HepG2 (cell line): Measurements from ENCODE around the gene LRRC73. TPM values are rescaled to one million over a fixed set of nuclear protein-coding genes. Genes with fewer than 3 reads are reported as not detected.
A peak's percentile ranks its signal among the peaks of the same experiment; 100 is the strongest.

ENCODE experiments used
- BHLHE40 ChIP-seq: IDR thresholded peaks from 2 replicates; pipeline ENCODE4 v1.6.1; 2011; ENCODE audit warnings: low read length, improper control_type of control experiment
- ETV6 ChIP-seq: sonication (generic); formaldehyde crosslinking; conservative IDR thresholded peaks from 2 replicates; pipeline ENCODE4 v1.4.0; 2020; ENCODE audit warnings: missing genetic modification reagents
- HES4 ChIP-seq: sonication (generic); formaldehyde crosslinking; IDR thresholded peaks from 2 replicates; pipeline ENCODE4 v1.9.0; 2021; ENCODE audit warnings: mild to moderate bottlenecking, missing genetic modification reagents, borderline replicate concordance
- KIAA2018 ChIP-seq: sonication (generic); formaldehyde crosslinking; IDR thresholded peaks from 2 replicates; pipeline ENCODE4 v1.5.0; 2020; ENCODE audit warnings: mild to moderate bottlenecking, missing genetic modification reagents, borderline replicate concordance
- NCOA1 ChIP-seq: sonication (generic); formaldehyde crosslinking; IDR thresholded peaks from 2 replicates; pipeline ENCODE4 v1.9.0; 2021; ENCODE audit warnings: missing genetic modification reagents
- POLR2G ChIP-seq: fragments of 200-400 bp; formaldehyde crosslinking; IDR thresholded peaks from 2 replicates; pipeline ENCODE4 v1.6.1; 2018; ENCODE audit warnings: mild to moderate bottlenecking, low read depth, low read length, moderate library complexity
- RBM39 ChIP-seq: fragments of 200-400 bp; formaldehyde crosslinking; IDR thresholded peaks from one replicate; pipeline ENCODE4 v1.6.1; 2018; ENCODE audit warnings: antibody characterized with exemption, mild to moderate bottlenecking, low read depth, low read length; ENCODE audit not compliant: poor library complexity, severe bottlenecking
- REXO4 ChIP-seq: sonication (generic); formaldehyde crosslinking; IDR thresholded peaks from 2 replicates; pipeline ENCODE4 v1.8.0; 2022; ENCODE audit warnings: missing genetic modification reagents, mild to moderate bottlenecking, borderline replicate concordance
- SETDB1 ChIP-seq: sonication (generic); formaldehyde crosslinking; IDR thresholded peaks from 2 replicates; pipeline ENCODE4 v1.5.1; 2020; ENCODE audit warnings: missing genetic modification reagents, mild to moderate bottlenecking, borderline replicate concordance
- SSRP1 ChIP-seq: IDR thresholded peaks from 2 replicates; pipeline ENCODE4 v1.6.1; 2016; ENCODE audit warnings: control low read depth
- TP53 ChIP-seq: sonication (generic); formaldehyde crosslinking; conservative IDR thresholded peaks from 2 replicates; pipeline ENCODE4 v1.4.0; 2020; ENCODE audit warnings: missing genetic modification reagents
- ZBTB25 ChIP-seq: IDR thresholded peaks from 2 replicates; pipeline ENCODE4 v1.6.1; 2018; ENCODE audit warnings: missing genetic modification reagents
- ZFP62 ChIP-seq: sonication (generic); formaldehyde crosslinking; IDR thresholded peaks from 2 replicates; pipeline ENCODE4 v1.4.0; 2020; ENCODE audit warnings: missing genetic modification reagents
- ZNF160 ChIP-seq: sonication (generic); formaldehyde crosslinking; IDR thresholded peaks from 2 replicates; pipeline ENCODE4 v1.8.0; 2022; ENCODE audit warnings: mild to moderate bottlenecking, inconsistent platforms, missing genetic modification reagents
- ZNF256 ChIP-seq: sonication (generic); formaldehyde crosslinking; conservative IDR thresholded peaks from 2 replicates; pipeline ENCODE4 v1.4.0; 2020; ENCODE audit warnings: missing genetic modification reagents
- polyA plus RNA-seq, 8 experiments: library from polyadenylated mRNA; depleted of rRNA in 3 of 8; stranded (reverse) in 7 of 8; unstranded in 1 of 8; fragments of >200 nt; fragmentation: Illumina TruSeq in 4 of 8; extraction: Trizol in 4 of 8; gene quantifications; 2 replicates each; pipeline versions ENCODE4 v1.2.1 to v1.2.3, GENCODE V29; 2011 to 2016; ENCODE audit warnings: low read depth in 4 of 8, missing spikeins in 1 of 8, mixed read lengths in 1 of 8; ENCODE audit not compliant: insufficient read depth in 1 of 8
- total RNA-seq, 5 experiments: library from RNA; depleted of rRNA; stranded (reverse); fragments of >200 nt; fragmentation: Illumina TruSeq; extraction: Trizol; gene quantifications; 2 replicates each; pipeline ENCODE4 v1.2.3, GENCODE V29; 2016; ENCODE audit warnings: low read depth in 1 of 5
- TF ChIP-seq, protein P1 (sequence below): sonication (generic); formaldehyde crosslinking; IDR thresholded peaks from 2 replicates; pipeline ENCODE4 v1.8.0; 2022; ENCODE audit warnings: mild to moderate bottlenecking, missing genetic modification reagents, moderate library complexity
- TF ChIP-seq, protein P2 (sequence below): sonication (generic); formaldehyde crosslinking; conservative IDR thresholded peaks from 2 replicates; pipeline ENCODE4 v1.8.0; 2022; ENCODE audit warnings: mild to moderate bottlenecking, moderate library complexity, missing genetic modification reagents

LRRC73 gene
- total and polyA plus RNA-seq, 2 of the 13 experiments (the other 11 are each of a cell fraction or from before 2014, with no cell fraction given): 0.11 to 0.12 TPM

GRCh38 chr6:43506667-43507471 is 3.3 kb downstream of the LRRC73 start (continued):
- TF ChIP-seq, protein P1, sequence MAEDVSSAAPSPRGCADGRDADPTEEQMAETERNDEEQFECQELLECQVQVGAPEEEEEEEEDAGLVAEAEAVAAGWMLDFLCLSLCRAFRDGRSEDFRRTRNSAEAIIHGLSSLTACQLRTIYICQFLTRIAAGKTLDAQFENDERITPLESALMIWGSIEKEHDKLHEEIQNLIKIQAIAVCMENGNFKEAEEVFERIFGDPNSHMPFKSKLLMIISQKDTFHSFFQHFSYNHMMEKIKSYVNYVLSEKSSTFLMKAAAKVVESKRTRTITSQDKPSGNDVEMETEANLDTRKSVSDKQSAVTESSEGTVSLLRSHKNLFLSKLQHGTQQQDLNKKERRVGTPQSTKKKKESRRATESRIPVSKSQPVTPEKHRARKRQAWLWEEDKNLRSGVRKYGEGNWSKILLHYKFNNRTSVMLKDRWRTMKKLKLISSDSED (CRISPR knock-in tag): no peak
- TF ChIP-seq BHLHE40 (no peak), REXO4 (CRISPR knock-in tag) (no peak), SETDB1 (no peak), TP53 (CRISPR knock-in tag) (no peak), ZBTB25 (CRISPR knock-in tag) (peak; percentile 28; the same call in 1 of the 2 replicates), RBM39 (peak; percentile 62), HES4 (no peak), ZFP62 (CRISPR knock-in tag) (no peak), ZNF160 (CRISPR knock-in tag) (no peak), ETV6 (CRISPR knock-in tag) (no peak), NCOA1 (CRISPR knock-in tag) (0 out of 2 replicates have a peak, but pooled peaks have one; percentile 35), SSRP1 (CRISPR knock-in tag) (no peak), KIAA2018 (no peak), POLR2G (peak; percentile 61), ZNF256 (no peak)
- TF ChIP-seq, protein P2, sequence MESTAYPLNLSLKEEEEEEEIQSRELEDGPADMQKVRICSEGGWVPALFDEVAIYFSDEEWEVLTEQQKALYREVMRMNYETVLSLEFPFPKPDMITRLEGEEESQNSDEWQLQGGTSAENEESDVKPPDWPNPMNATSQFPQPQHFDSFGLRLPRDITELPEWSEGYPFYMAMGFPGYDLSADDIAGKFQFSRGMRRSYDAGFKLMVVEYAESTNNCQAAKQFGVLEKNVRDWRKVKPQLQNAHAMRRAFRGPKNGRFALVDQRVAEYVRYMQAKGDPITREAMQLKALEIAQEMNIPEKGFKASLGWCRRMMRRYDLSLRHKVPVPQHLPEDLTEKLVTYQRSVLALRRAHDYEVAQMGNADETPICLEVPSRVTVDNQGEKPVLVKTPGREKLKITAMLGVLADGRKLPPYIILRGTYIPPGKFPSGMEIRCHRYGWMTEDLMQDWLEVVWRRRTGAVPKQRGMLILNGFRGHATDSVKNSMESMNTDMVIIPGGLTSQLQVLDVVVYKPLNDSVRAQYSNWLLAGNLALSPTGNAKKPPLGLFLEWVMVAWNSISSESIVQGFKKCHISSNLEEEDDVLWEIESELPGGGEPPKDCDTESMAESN: peak; percentile 78
